SK-MEL-5 (cell line): ENCODE results near the gene ZCCHC7. TPM values are rescaled to one million over a fixed set of nuclear protein-coding genes. Genes with fewer than 3 reads are reported as not detected.
"Not testable (repeated sequence)": the region's sequence is repeated elsewhere in the genome, so short reads cannot be mapped to it uniquely, and the experiment has no call there.

ENCODE experiments used
- DNase-seq: peaks from one replicate; pipeline ENCODE4 v3.0.0-alpha.2; 2016; ENCODE audit warnings: low read depth, low spot score
- in situ Hi-C: cut with HindIII; loops from 2 replicates; pipeline ENCODE4 v1.10.0; 2016; ENCODE audit warnings: low sequenced_read_pairs, high pct_unique_total_duplicates, low pct_unique_long_range_greater_than_20kb
- total RNA-seq: library from RNA; depleted of rRNA; stranded (reverse); fragments of >200 nt; shearing (Covaris generic); gene quantifications from 2 replicates; pipeline ENCODE4 v1.2.3, GENCODE V29; 2014

ZCCHC7 gene
- total RNA-seq, 1 experiment from 2014 or later, result 11.3 TPM

DNA sequence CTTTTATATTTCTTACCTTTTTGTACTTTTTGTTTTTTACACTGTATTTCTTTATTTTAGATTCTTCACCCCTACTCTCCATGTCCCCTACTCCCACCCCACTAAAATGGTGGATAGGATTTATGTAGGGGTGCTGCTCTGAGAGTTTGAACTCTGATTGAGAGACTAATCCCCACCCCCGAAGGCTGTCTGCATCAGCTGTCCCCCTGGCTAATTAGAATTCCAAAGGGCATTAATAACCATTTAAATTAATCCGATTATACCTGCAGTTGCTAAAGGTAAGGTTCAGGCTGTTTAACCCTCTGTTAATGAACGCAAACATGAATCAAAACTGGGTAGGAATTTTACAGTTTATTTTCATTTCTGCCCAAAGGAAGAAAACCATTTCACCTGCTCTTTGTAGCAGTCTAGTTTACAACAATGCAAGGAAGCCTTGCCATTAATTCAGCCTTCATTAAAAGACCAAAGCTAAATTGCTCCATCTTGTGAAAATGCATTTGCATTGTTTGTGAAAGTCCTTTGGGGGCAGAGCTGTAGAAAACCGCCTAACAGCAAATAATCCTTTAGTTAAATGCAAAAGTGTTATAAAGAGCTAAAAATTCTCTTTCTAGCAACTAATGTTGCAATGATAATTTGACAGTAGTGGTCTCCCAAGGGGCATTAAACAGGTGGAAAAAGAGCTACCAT lies 71.2 kb downstream of the ZCCHC7 start:
- no peak for DNase-seq

DNA sequence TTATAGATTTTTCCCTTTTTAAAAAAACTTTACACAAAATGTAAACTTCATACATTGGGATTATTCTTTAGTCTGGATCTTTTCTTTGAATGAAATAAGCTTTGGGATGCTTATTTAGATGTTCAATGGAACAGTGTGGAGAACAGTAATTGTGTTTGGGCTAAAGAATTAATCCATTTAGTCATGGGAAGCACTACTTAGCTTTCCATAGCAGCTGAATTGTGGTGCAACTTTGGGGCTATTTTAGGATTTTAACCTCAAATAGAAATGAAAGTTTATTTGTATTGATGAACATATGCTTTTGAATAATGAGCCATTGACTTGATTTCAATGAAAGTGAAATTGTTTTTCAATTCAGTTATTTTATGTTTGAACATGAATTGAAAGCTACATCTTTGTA lies 72.4 kb downstream of the ZCCHC7 start:
- in situ Hi-C loops, result no loop called here
- DNase-seq, result no peak

More for the DNA sequence above, 71.2 kb downstream of the ZCCHC7 start:
- in situ Hi-C loops, result no loop called here

DNA sequence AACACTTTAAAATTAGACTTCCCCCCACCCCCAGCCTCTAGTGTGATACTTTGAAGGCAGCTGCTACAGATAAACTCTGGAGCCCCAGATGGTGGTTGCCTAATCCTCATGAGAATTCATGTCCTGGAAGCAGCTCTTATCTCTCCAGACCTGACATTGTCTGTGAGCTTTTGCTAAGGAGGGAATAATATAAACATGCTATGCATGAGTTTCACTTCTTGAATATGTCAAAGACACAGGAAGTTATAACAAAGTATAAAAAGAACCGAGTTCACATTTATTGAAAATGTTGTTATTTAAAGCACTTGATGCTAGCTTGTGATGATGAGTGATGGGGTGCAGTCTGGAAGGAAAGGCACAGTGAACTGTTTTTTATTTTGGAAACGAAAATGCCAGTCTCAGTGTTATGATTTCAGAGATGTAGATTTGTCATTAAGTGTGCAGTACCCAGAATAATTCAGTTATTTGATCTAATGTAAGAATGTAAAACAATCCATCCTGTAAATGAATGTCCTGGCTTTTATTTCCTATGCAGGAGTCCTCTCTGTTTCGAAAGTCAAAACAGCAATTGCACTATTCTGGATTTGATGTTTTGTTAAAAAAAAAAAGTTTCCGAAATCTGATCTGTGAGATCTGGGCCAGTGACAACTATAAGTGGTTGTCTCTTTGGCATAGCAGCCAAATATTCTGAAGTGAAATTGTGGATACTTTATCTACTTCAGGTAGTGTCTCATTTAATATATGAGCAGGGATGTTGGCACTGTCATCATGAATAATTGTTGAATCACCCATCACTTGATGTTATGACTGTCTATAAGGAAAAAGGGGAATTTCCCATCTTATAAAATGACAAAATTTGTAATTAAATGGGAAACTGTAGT lies 77.0 kb downstream of the ZCCHC7 start:
- DNase-seq, result peak; percentile 7
- in situ Hi-C loops, result no loop called here

DNA sequence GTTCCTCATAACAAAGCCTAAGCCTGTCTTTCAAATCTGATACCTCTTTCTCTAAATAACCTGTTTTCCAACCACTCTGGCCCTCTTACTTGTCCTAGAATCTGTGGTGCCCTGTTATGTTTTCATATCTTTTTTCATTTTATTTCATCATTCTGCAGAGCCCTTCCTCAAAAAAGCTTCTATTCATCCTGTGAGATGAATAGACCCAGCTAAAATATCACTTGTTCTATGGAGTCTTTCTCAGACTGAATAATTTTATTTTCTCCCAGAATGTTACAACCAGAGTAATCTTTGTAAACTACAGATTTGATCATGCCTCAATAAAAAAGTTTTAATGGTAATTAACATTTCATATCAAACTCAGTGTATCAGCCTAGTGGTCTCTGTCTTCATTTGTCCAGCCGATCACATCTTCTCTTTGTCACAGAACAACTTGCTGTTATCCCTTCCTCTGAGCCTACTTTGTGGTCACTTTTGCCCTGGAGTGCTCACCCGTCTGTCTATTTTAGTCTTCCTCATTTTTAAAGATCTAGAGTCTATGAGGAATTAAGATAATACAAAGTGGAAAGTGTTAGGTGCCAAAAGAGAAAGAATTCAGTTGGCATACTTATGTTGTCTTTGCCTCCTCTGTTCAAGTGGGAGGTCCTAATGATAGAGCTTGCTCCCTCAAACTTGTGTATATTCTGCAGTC lies 77.8 kb downstream of the ZCCHC7 start:
- in situ Hi-C loops, result no loop called here
- no peak for DNase-seq

DNA sequence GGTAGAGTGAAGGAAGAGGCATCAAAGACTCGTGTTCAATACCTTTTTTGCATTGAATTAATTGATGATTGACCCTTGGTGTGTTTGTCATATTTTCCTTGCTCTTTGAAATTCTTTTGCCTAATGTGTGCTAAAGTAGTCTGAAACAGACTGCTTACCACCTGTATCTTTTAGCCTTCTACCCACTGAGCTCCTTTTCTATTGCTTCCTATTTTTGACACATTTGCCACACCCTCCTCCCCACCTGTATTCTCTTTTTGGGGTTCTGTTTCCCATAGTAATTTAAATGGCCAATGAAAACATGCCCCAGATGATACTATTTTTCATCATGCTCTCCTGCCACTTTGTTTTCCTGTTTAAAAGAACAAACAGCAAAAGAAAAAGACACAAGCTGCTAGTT lies 78.5 kb downstream of the ZCCHC7 start:
- no peak for DNase-seq
- in situ Hi-C loops, result no loop called here

DNA sequence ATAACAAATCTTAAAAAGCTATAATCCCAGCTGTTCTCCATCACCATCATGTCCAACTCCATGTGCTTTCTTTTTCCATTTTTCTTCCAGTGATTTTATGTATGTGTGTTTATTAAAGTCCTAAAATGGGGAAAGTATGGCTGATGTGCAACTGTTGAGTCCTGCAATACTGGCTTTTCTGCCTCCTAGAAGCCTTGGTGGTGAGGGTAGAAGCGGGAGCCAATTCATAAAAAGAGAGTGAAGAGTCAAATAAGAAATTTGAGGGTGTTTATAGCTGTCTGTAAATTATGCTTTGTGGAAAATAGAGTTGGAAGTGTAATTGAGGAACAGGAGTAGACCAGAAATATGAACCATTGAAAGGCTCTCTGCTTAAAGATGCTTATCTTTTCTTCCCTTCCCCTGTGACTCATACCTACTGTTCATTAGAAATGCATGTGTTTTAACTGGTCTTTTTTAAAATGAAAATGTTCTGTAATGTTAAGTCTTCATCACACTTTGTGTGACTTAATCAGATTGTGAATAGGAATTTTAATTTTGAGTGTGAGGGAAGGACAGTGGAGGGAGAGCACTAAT lies 80.1 kb downstream of the ZCCHC7 start:
- DNase-seq, result no peak
- in situ Hi-C loops, result no loop called here

DNA sequence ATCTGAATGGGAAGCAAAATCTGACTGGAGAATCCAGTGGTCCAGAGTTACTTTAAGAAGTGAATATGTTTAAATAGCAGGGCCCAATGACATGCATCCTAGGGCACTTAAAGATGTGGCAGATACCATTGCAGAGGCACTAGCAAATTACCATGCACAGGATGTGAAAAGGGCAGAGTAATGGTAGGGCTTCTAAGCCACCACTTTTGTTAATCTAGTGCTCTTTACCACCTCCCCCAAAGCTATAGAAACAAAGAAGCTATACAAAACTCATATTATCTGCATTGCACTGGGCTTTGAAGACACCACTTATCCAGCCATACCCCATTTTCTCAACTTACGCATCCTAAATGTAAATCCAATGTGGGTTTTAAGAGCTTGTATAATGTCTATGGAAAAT lies 81.2 kb downstream of the ZCCHC7 start:
- in situ Hi-C loops, result no loop called here
- DNase-seq, result peak; percentile 56

DNA sequence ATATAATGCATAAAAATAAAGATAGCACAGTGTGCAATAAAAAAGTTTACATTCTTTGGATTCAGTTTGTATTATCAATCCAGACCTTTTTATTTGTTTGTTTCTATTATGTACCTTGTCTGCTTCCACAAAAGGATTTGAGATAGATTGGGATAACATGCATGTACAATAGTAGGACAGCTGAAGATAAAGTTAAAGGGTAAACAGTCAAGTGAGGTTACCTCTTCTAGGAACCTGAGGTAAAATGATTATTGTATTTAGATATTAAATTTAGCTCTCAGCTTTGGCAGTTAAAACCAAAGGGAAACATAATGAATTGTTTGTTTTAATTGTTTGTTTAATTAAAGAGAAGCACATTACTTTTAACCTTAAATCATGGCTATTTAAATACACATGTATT lies 81.7 kb downstream of the ZCCHC7 start:
- in situ Hi-C loops, result no loop called here
- DNase-seq, result no peak

DNA sequence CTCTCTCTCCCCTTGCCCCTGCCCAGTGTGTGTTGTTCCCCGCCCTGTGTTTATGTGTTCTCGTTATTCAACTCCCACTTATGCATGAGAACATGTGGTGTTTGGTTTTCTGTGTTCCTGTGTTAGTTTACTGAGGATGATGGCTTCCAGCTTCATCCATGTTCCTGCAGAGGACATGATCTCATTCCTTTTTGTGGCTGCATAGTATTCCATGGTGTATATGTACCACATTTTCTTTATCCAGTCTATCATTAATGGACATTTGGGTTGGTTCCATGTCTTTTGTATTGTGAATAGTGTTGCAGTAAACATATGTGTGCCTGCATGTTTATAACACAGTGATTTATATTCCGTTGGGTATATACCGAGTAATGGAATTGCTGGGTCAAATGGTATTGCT lies 83.1 kb downstream of the ZCCHC7 start:
- DNase-seq, in situ Hi-C loops: not testable (repeated sequence)

DNA sequence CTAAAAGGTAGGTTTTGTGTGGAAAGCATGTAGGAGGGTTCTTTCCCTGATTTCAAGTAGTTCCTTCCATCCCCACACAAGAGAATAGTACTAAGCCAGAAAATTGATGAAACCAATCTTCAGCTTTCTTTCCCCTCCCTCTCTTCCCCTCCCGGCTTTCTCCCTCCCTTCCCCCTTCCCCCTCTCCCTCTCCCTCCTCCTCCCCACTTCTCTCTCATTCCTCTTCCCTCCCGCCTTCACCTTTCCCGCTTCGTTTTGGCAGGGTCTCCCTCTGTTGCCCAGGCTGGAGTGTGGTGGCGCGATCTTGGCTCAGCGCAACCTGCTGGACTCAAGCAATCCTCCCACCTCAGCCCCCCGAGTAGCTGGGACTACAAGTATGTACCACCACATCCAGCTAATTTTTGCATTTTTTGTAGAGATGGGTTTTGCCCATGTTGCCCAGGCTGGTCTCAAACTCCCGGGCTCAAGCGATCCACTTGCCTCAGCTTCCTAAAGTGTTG lies 85.8 kb downstream of the ZCCHC7 start:
- in situ Hi-C loops, result no loop called here
- no peak for DNase-seq

DNA sequence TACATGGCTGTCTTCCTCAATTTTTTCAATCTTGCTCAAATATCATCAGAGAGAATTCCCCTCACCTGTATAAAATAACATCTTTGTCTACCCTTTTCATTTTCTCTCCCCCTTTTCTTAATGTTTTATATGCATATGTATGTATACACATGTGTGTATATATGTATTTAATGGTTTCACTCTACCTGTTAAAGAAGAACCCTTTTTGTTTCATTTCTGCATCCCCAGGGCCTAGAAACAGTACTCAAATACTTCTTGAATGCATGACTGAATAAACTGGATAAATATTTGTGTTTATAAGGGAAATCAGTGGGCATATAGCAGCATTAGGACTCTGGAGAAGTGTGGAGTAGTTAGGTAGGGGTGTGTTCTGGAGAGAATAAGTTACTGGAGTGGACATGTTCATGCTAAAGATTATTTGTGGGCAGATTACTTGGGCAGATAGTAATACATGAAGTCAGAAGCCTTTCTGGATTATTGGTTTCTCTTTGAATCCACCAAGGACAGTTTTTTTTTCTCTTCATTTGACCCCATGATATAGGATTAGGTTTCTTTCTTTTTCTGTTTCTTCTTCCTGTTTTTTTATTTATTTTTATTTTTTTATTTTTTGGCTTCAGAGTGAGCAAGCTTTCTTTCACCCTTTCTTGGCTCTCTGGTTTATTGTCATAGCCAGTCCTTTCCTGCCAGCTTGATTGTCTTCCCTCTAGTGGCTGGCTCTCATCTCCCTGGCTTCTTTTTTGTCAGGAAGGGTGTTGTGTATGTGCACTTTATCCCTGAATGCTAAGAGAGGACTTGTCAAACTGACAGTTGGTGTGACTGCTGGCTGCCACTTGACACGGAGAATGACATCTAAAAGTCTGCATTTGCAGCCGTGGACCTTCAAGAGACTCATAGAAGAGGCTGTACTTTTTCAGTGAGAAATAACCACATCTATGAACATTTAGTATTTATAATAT lies 89.3 kb downstream of the ZCCHC7 start:
- peak; percentile 47 for DNase-seq
- in situ Hi-C loops, result no loop called here

DNA sequence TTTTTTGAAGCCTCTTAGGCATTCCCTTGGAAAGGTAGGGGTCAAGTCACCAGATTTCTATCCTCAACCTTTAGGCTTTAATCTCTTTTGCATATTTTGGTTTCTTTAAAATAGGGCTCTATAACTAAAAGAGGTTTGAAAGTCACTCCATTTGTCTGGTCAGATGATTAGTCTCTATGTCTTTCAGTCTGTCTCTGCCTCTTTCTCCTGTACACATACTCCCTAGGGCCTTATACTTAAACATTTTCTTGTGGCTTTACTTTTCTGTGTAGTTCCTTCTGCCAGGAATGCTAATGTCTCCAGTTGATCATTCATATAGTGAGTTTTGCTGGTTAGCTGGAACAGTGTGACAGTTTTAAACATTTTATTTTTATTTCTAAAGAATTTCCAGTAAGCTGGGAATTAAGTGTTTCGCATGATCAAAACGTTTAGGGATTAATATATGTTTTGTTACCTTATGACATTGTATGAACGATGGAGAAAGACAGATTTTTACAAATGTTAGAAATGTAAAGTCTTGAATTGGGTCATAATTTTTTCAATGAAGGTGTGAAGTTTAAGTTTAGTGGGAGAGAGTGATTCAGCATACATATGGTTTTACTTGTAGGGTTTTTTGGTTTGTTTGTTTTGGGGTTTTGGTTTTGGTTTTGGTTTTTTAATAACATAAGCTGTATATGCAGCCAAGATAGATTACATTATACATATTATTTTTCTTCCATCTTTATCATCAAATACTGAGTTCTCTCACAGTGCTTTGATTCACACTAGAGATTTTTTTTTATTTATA lies 90.6 kb downstream of the ZCCHC7 start:
- in situ Hi-C loops, result no loop called here
- DNase-seq, result no peak

DNA sequence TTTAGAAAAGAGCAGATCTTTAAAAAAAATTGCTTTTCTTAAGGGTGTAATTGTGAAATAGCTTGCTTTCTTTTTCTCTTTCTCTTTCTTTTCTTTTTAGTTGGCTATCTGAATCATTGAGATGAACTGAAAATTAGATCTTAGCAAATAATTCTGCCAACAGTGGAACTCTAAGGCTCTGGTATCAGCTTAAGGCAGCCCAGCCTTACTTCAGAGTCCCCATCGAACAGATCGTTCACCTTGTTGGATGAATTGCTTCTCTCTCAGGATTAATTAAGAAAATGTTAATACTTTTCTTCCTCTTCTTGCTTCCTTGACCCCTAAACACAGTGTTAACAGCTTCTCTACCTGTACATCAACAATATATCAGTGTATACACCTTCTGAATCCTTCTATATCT lies 92.1 kb downstream of the ZCCHC7 start:
- DNase-seq, result no peak

DNA sequence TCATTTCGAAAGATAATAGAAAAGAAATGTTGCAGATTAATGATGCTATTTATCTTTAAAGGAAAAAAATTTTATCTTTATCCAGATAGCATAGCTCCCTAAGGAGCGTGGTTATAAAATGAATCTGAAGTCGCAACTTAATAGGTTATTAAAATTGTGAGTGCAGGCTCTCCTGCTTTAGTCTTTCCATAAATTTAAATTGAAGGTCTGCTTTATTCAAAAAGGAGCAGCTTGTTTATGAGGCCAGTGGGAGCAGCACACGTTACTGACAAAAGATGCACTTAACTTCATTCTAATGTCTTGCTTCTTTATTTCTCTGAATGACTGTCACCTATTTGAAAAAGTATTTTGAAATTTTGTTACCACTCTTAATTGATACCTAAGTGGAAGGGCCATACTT lies 95.0 kb downstream of the ZCCHC7 start:
- DNase-seq, result no peak
- in situ Hi-C loops, result no loop called here

More for the DNA sequence above, 92.1 kb downstream of the ZCCHC7 start:
- in situ Hi-C loops, result no loop called here

DNA sequence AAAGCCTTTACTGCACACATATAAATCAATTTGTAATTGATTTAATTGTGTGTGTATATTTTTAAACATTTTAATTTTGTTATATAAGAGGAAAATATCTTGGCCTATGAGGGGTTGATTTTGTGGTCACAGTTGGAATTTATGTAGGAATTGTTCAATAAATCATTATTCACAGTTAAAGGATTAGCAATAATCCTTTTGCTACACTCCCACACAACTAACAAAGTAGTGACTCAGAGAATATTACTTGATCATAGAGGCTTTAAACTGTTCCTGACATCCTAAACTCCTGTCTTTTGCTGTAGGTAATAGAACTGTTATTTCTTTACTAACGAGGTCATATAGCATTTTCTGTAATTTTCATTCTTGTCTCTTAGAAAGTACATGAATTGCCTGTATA lies 95.5 kb downstream of the ZCCHC7 start:
- DNase-seq, result no peak
- in situ Hi-C loops, result no loop called here

DNA sequence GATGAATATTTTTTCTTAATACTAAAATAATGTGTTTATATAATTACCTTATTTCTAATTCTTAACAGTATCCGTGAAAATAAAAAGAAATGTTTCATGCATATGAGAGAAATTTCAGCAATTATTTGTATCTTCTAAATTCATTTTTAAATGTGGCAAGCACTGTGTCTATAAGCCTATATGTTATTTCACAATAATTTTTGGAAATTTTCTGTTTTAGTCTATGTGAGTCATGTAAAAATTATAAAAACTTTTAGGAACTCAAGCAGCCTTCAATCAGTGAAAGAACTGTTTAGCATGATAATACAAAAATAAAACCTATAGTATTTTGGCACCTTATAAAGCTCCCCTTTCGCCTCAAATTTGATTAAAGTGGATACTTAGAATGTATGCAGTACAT lies 96.8 kb downstream of the ZCCHC7 start:
- in situ Hi-C loops, result no loop called here
- no peak for DNase-seq
